Measurements from ENCODE around the gene TLL1.

Gene TLL1

GRCh38 chr4:165905405-165906027 is 32.5 kb downstream of the TLL1 start:
- peak in 1 of 2 experiments; percentile 35 for DNase-seq

- no peak for DNase-seq
Measured at GRCh38 chr4:165906272-165906671, 33.2 kb downstream of the TLL1 start.

- no peak for DNase-seq
Measured at GRCh38 chr4:165909947-165910346, 36.9 kb downstream of the TLL1 start.

GRCh38 chr4:165915215-165915614 is 42.2 kb downstream of the TLL1 start:
- DNase-seq, result no peak

- no peak for DNase-seq
Measured at GRCh38 chr4:165921546-165921945, 48.5 kb downstream of the TLL1 start.

- no peak for DNase-seq
Measured at GRCh38 chr4:165922747-165923146, 49.7 kb downstream of the TLL1 start.

- DNase-seq, result no peak
Measured at GRCh38 chr4:165926307-165926706, 53.3 kb downstream of the TLL1 start.

GRCh38 chr4:165927366-165927765 is 54.3 kb downstream of the TLL1 start:
- no peak for DNase-seq

GRCh38 chr4:165927815-165928214 is 54.8 kb downstream of the TLL1 start:
- DNase-seq, result no peak

GRCh38 chr4:165928601-165929000 is 55.6 kb downstream of the TLL1 start:
- no peak for DNase-seq

- no peak for DNase-seq
Measured at GRCh38 chr4:165929662-165930061, 56.6 kb downstream of the TLL1 start.

GRCh38 chr4:165931741-165932140 is 58.7 kb downstream of the TLL1 start:
- DNase-seq, result no peak

- no peak for DNase-seq
Measured at GRCh38 chr4:165944900-165945299, 71.9 kb downstream of the TLL1 start.

GRCh38 chr4:165945991-165946390 is 73.0 kb downstream of the TLL1 start:
- DNase-seq, result no peak

GRCh38 chr4:165947019-165947418 is 74.0 kb downstream of the TLL1 start:
- DNase-seq, result no peak

- no peak for DNase-seq
Measured at GRCh38 chr4:165953181-165953580, 80.1 kb downstream of the TLL1 start.

- no peak for DNase-seq
Measured at GRCh38 chr4:165963621-165964020, 90.6 kb downstream of the TLL1 start.

- DNase-seq, result no peak
Measured at GRCh38 chr4:165964591-165964990, 91.6 kb downstream of the TLL1 start.

- no peak for DNase-seq
Measured at GRCh38 chr4:165965503-165965902, 92.5 kb downstream of the TLL1 start.

GRCh38 chr4:165966833-165967232 is 93.8 kb downstream of the TLL1 start:
- DNase-seq, result no peak

- DNase-seq, result no peak
Measured at GRCh38 chr4:165967486-165967885, 94.4 kb downstream of the TLL1 start.

GRCh38 chr4:165970703-165971420 is 97.8 kb downstream of the TLL1 start:
- no peak for DNase-seq

- no peak for DNase-seq
Measured at GRCh38 chr4:165971446-165971845, 98.4 kb downstream of the TLL1 start.

- DNase-seq, result no peak
Measured at GRCh38 chr4:165971933-165972332, 98.9 kb downstream of the TLL1 start.

GRCh38 chr4:165972747-165973146 is 99.7 kb downstream of the TLL1 start:
- DNase-seq, result no peak

Data from SW 1271 (cell line).